GM20000 (cell line): ENCODE measurements around the gene PCGF3.

ENCODE experiments used
- DNase-seq: peaks from one replicate; pipeline ENCODE4 v3.0.0; 2012; ENCODE audit warnings: low spot score
- CTCF ChIP-seq: IDR thresholded peaks from 2 replicates; pipeline ENCODE4 v1.5.1; 2012; ENCODE audit warnings: mild to moderate bottlenecking, control low read depth; ENCODE audit errors: extremely low read depth, missing control alignments

Gene PCGF3

GRCh38 chr4:673349-674091 is 32.1 kb upstream of the PCGF3 start:
- TF ChIP-seq CTCF = no peak
- DNase-seq = no peak

- TF ChIP-seq CTCF = peak; percentile 95
Observed at GRCh38 chr4:674172-675035, 31.2 kb upstream of the PCGF3 start, which contains the start of the genes ATP5ME and MYL5. TSS of gene ATP5ME (minus strand) at chr4:674276. CDS start at chr4:674247, 29 bp downstream. TSS of gene MYL5 (plus strand) at chr4:674542. CDS start at chr4:678027, 3,485 bp downstream.

GRCh38 chr4:675036-675882 is 30.4 kb upstream of the PCGF3 start:
- DNase-seq = no peak
- TF ChIP-seq CTCF = no peak

More at GRCh38 chr4:674172-675035, 31.2 kb upstream of the PCGF3 start, which contains the start of the genes ATP5ME and MYL5:
- peak; percentile 100 for DNase-seq

- TF ChIP-seq CTCF = no peak
- DNase-seq = peak; percentile 84
Observed at GRCh38 chr4:675980-676870, 29.4 kb upstream of the PCGF3 start.

GRCh38 chr4:676871-677235 is 28.8 kb upstream of the PCGF3 start:
- peak; percentile 43 for DNase-seq
- no peak for TF ChIP-seq CTCF
